HCT116 (cell line): ENCODE results near the gene INTS1.

Experiments
- CTCF ChIP-seq, 3 experiments: fragments of 200-600 bp in 1 of 3; sonication (generic) in 1 of 3; IDR thresholded peaks in 2 of 3; conservative IDR thresholded peaks in 1 of 3; 2 replicates each; pipeline ENCODE4 v1.5.1; 2012 to 2017; ENCODE audit warnings: low read depth in 2 of 3, low read length in 2 of 3, antibody characterized with exemption in 1 of 3, borderline replicate concordance in 1 of 3, control low read depth in 1 of 3, mild to moderate bottlenecking in 1 of 3, mixed read lengths in 1 of 3, mixed run types in 1 of 3, moderate library complexity in 1 of 3; ENCODE audit not compliant: insufficient read depth in 1 of 3
- EZH2 ChIP-seq: fragments of 200-600 bp; sonication (generic); IDR thresholded peaks from 2 replicates; pipeline ENCODE4 v1.6.1; 2017; ENCODE audit warnings: antibody characterized with exemption, mixed run types
- EZH2phosphoT487 ChIP-seq: fragments of 200-600 bp; IDR thresholded peaks from 2 replicates; pipeline ENCODE4 v1.6.1; 2018; ENCODE audit warnings: antibody characterized with exemption, borderline replicate concordance
- MAX ChIP-seq: IDR thresholded peaks from 2 replicates; pipeline ENCODE4 v1.6.1; 2012
- POLR2A ChIP-seq: IDR thresholded peaks from 2 replicates; pipeline ENCODE4 v1.7.0; 2011; ENCODE audit warnings: borderline replicate concordance; ENCODE audit not compliant: insufficient read depth, insufficient read length; ENCODE audit errors: extremely low read depth
- POLR2AphosphoS5 ChIP-seq: IDR thresholded peaks from 2 replicates; pipeline ENCODE4 v1.6.1; 2011; ENCODE audit warnings: mild to moderate bottlenecking, low read depth, low read length, moderate library complexity
- RAD21 ChIP-seq: IDR thresholded peaks from 2 replicates; pipeline ENCODE4 v1.6.1; 2012; ENCODE audit warnings: low read depth, mild to moderate bottlenecking
- REST ChIP-seq: IDR thresholded peaks from 2 replicates; pipeline ENCODE4 v1.6.1; 2012; ENCODE audit warnings: low read depth

GRCh38 chr7:1510780-1511154 is 6.6 kb upstream of the INTS1 start:
- TF ChIP-seq POLR2A (no peak), EZH2 (no peak), CTCF (IDR thresholded peaks at IDR 0.05 in 2 of 3, conservative IDR thresholded peaks at IDR 0.05 in 1 of 3; ENCODE audit: borderline replicate concordance in 1 of 3, insufficient read depth in 1 of 3, low read depth in 2 of 3, low read length in 2 of 3) (no peak), MAX (no peak), POLR2AphosphoS5 (no peak), REST (no peak), EZH2phosphoT487 (no peak), RAD21 (no peak)
